ENCODE measurements around the gene HAUS7.

The HAUS7 gene

GRCh38 chrX:153470411-153471363 is at the start of gene HAUS7:
Gene HAUS7, minus strand, starts transcription at chrX:153470576. Its CDS starts 19 bp downstream, at chrX:153470557.
- peak; percentile 91 for DNase-seq

- DNase-seq: no peak
Observed at GRCh38 chrX:153519569-153520286, 49.4 kb upstream of the HAUS7 start.

DNA sequence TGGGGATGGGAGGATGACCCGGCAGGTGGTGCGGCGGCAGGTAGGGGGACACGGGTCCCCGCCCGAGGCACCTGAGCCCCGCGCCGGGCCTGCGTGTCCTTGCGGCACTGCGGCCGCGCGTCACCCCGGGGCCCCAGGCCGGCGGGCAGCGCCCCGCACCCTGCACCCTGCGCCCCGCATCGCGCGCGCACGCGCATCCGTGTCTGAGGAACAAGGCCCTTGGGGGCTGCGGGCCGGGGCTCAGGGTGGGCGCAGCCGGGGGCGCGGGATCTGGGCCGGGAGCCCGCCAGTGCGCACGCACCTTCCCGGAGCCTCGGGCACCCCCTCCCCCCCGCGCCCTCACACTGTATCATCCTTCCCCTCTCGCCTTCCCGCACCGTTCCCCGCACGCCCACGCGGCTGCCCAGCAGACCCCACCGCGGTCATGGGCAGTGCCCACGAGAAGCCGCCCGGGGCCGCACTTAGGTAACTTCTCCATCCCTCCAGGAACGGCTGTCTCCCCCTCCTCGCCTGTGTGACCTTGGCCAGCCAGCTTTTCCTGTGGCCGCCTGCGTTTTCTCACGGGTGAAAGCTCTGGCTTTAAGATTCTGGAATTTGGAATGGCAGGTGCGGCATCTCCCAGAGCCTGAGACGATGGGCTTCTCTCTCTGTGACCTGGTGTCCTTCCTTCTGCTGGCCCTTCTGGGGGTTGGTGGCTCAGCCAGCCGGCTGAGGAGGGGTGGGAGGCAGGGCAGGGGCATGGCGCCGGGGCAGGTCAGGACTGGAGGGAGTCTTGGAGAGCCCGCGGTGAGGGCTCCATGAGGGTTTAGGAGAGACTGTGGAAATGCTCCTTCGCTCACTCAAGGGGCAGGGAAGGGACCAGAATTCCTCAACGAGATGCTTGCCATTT is 47.8 kb upstream of the HAUS7 start:
- DNase-seq: no peak

GRCh38 chrX:153517423-153517822 is 47.0 kb upstream of the HAUS7 start, which contains the start of gene ATP2B3:
Gene ATP2B3, plus strand, starts transcription at chrX:153517642. Its CDS starts 18,606 bp downstream, at chrX:153536248.
- no peak for DNase-seq

GRCh38 chrX:153516073-153516472 is 45.7 kb upstream of the HAUS7 start:
- no peak for DNase-seq

DNA sequence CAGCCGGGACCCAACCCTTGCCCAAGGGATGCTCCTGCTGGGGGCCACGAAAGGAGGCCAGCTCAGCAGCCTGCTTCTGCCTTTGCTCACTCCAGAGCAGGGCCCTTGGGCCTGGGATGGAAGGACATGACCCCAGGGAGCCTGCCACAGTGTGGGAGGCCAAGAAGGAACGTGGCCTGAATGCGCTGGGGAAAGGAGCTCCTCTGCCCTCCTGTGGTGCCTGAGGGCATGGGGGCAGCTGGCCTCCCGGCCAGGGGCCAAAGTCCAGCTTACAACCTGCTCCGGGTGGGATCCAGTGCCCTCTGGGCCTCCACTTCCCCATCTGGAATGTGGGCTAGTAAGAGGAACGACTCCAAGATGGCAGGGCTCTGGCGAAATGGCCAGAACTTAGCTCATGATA is 45.1 kb upstream of the HAUS7 start:
- DNase-seq: no peak

DNA sequence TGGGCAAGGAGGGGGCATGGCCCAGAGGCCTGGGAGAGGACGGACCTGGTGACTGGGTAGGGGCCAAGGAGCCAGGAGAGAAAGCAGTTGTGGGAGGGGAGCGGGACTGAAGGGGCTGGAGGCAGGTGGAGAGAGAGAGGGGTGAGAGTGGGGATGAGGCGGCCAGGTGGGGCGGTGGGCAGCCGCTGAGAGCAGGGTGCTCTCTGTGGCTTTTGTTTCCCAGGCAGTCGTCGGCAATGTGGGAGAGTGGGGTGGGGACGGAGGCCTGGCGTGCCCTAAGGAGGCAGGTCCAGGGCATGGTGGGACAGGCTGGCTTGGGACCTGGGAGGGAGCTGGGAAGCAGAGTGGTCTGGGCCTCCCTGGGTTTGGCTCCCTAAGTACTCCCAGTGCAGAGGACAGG is 43.9 kb upstream of the HAUS7 start:
- no peak for DNase-seq

DNA sequence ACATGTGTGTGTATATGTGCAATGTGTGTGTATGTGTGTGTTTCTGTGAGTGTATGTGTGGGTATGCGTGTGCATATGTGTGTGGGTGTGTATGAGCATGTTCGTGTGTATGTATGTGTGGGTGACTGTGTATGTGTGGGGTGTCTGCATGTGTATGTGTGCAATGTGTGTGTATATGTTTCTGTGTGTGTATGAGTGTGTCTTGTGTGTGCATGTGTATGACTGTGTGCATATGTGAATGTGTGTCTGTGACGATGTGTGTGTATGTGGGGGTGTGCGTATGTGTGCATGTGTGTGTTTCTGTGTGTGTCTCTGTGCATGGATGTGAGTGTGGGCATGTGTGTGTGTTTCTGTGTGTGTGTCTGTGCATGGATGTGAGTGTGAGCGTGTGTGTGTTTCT is 42.9 kb upstream of the HAUS7 start:
- DNase-seq: no peak

DNA sequence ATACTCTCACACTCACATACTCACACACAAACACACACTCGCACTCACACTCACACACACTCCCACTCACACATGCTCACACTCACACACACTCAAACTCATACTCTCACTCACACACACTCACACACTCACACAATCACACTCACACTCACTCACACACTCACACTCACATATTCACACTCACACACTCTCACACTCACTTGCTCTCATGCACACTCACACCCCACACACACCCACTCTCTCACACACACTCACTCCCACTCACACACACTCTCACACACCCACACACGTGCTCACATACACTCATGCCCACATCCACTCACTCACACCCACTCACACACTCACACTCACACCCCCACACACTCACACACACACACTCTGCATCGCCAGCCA is 42.1 kb upstream of the HAUS7 start:
- DNase-seq: no peak

DNA sequence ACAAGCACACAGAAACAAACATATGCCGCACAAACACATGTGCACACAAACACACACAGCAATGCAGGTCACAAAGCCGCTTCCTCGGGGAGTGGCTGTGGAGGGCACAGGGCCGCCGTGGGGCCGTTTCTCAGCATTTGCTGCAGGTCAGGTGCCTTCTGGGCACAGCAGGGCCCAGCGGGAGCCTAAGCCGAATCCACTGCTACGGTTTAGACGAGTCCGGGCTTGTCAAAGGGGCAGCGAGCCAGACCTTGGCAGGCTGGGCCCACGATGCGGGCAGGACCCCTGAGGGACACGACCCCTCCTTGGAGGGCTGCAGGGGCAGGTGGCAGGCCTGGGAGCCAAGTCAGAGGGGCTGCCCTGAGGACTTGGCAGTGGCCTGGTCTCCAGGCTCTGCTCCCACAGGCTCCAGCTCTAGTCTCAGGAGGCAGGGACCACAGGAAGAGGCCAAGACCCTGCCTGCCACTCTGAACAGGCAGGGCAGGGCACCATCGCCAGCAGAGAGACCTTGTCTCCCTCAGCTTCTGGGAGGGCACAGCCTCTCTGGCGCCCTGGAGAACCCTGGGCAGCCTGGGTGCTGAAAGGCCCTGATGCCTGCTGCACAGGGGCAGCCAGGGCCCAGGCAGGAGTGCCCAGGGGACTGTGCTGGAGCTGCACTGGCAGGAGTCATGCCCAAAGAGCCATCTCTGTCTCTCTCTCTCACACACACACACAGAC is 41.6 kb upstream of the HAUS7 start:
- no peak for DNase-seq

DNA sequence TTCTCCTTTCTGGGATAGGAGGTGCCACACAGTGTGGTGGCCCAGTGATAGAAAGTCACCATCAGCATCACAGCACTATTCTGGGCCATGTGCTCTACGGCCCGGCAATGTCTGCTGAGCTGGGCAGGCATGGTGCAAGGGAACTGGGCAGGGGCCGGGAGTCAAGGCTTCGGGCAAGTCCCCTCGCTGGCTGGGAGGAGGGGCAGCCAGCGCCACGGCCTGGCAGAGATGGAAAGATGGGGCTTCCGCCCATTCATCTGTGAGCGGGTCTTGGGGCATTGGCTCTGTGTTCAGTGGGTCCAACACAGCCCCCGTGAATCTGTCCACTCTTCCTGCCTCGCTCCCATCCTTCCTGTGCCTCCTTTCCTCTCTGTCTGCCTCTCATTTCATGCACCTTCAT is 40.0 kb upstream of the HAUS7 start:
- no peak for DNase-seq

GRCh38 chrX:153509592-153509991 is 39.2 kb upstream of the HAUS7 start:
- no peak for DNase-seq

GRCh38 chrX:153507484-153508178 is 37.3 kb upstream of the HAUS7 start:
- peak; percentile 82 for DNase-seq

DNA sequence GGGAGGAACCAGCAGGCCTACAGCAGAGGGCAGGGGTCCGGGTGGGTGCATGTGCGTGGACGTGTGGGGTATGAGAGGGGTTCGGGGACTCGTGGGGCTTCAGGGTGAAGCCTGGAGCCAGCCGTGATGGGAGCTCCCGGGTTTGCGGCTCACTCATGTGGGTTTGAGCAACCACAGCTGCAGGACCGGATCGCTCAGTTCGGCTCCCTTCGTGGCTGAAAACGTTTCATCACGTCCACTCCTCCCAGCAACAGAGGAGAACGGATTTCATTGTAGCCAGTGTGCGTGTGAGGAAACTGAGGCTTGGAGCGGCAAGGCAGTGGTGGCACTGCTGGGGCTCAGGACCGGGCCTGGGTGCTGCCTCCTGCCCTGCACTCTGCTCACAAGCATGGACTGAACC is 35.0 kb upstream of the HAUS7 start:
- DNase-seq: no peak

DNA sequence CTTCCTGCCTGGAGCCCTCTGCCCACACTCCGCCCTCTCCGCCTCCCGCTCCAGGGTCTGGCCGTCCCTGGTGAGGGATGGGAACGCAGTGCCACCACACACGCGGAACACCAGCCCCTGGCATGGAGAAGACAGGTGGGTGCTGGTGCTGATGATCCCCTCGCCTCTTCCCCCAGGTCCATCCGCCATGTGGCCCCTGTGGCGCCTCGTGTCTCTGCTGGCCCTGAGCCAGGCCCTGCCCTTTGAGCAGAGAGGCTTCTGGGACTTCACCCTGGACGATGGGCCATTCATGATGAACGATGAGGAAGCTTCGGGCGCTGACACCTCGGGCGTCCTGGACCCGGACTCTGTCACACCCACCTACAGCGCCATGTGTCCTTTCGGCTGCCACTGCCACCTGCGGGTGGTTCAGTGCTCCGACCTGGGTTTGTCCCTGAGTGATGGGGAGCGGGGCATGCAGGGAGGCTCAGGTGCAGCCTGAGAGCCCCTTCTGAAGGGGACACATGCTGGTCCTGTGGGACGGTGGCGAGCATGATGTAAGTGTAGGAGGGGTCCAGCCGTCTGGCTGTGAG is 34.2 kb upstream of the HAUS7 start:
- DNase-seq: no peak

DNA sequence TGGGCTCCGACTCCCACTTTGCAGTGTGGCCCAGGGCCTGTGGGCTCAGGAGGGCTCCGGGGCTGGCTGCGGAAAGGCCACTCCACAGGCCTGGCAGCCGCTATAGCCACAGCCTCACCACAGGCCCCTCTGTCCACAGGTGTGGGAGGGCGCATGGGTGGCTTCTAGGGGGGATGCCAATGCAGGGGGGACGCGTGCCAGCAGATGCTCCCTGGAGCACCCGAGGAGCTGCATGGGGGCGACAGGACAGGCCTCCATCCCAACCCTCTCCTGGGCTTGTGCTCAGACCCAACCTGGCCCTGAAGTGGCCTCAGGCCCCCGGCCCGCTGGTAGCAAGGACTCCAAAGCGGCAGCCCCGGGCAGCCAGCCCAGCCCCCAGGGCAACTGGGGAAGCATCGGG is 32.4 kb upstream of the HAUS7 start:
- no peak for DNase-seq

GRCh38 chrX:153502131-153502530 is 31.8 kb upstream of the HAUS7 start:
- DNase-seq: no peak

- DNase-seq: no peak
Observed at GRCh38 chrX:153501530-153501929, 31.2 kb upstream of the HAUS7 start.

DNA sequence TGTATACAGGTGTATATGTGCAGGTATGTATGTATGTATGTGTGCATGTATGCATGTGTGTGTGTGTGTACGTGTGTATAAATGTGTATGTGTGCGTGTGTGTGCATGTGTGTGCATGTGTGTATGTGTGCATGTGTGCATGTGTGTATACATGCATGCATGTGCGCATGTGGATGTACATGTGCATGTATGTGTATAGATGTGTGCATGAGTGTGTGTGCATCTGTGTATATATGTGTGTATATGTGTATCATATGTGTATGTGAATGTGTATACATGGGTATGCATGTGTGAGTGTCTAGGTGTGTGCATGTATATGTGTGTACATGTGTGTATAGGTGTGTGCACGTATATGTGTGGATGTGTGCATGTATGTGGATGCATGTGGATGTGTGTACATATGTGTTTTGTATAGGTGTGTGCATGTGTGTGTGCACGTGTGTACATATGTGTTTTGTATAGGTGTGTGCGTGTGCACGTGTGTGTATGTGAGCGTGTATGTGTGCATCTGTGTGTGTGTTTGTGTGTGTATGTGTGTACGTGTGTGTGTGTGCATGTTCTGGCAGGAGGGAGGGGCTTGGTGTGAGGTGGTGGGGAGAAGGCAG is 30.4 kb upstream of the HAUS7 start:
- no peak for DNase-seq

DNA sequence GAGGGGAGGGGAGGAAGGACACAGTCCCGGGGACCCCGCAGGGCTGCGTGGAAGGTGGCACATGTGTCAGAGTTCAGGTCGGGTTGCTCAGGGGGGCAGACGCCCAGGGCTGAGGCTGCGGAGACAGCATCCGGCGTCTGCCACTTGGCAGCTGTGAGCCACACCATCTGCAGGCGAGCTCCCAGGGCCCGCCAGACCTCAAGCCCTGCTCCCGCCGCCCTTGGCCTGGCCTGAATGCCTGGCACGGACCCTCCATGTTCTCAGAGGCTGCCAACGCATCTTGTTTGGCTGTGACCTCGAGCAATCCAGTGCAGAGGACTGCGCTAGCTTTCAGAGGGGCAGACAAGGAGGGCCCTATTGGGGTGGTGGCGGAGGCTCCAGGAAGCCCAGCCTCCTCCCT is 29.5 kb upstream of the HAUS7 start:
- no peak for DNase-seq

GRCh38 chrX:153499341-153499740 is 29.0 kb upstream of the HAUS7 start:
- DNase-seq: no peak

All from CD4-positive, alpha-beta T cell treated with Interleukin-12 subunit alpha and Interleukin-12 subunit beta, for 1 hour (primary cell).